ENCODE measurements around the gene LYAR. TPM values are rescaled to one million over a fixed set of nuclear protein-coding genes. Genes with fewer than 3 reads are reported as not detected.
A peak's percentile ranks its signal among the peaks of the same experiment; 100 is the strongest.

Gene LYAR
- total and polyA plus RNA-seq, 8 donors = 9.7 to 23.7 (median 21.5) TPM

DNA sequence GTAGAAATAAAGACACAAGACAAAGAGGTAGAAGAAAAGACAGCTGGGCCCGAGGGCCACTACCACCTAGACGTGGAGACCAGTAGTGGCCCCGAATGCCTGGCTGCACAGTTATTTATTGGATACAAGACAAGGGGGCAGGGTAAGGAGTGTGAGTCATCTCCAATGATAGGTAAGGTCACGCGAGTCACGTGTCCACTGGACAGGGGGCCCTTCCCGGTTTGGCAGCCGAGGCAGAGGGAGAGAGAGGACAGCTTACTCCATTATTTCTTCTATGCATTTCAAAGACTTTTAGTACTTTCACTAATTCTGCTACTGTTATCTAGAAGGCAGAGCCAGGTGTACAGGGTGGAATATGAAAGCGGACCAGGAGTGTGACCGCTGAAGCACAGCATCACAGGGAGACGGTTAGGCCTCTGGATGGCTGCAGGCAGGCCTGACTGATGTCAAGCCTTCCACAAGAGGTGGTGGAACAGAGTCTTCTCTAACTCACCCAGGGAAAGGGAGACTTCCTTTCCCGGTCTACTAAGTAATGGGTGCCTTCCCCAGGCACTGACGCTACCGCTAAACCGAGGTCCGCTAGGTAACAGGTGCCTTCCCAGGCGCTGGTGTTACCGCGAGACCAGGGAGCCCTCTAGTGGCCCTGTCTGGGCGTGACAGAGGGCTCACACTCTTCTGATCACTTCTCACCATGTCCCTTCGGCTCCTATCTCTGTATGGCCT is 45.0 kb upstream of the LYAR start:
- ATAC-seq (peak; percentile 46), DNase-seq (peak in 3 of 4 donors; percentile 46 to 84 (median 69))
- no peaks in the 10 kb centered on the region for H3K36me3 ChIP-seq
- peaks cover 0 to 7% of the 10 kb centered on the region in 2 donors for H3K27me3 ChIP-seq
- no peak overlapping the region for H3K4me3 ChIP-seq
- no peaks in the 10 kb centered on the region for H3K9me3 ChIP-seq
- no peak overlapping the region for H3K27ac ChIP-seq
- intact Hi-C loops (cut with DNase I) = loop anchor here in 1 of 2 donors (5.0 kb wide), 1 partner anchor 83 kb away; no protein-coding TSS in a partner anchor
- TF ChIP-seq, protein P1, sequence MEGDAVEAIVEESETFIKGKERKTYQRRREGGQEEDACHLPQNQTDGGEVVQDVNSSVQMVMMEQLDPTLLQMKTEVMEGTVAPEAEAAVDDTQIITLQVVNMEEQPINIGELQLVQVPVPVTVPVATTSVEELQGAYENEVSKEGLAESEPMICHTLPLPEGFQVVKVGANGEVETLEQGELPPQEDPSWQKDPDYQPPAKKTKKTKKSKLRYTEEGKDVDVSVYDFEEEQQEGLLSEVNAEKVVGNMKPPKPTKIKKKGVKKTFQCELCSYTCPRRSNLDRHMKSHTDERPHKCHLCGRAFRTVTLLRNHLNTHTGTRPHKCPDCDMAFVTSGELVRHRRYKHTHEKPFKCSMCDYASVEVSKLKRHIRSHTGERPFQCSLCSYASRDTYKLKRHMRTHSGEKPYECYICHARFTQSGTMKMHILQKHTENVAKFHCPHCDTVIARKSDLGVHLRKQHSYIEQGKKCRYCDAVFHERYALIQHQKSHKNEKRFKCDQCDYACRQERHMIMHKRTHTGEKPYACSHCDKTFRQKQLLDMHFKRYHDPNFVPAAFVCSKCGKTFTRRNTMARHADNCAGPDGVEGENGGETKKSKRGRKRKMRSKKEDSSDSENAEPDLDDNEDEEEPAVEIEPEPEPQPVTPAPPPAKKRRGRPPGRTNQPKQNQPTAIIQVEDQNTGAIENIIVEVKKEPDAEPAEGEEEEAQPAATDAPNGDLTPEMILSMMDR (IDR thresholded peaks at IDR 0.05) = peak; percentile 67 to 77
- H3K4me1 ChIP-seq = no peaks in the 10 kb centered on the region

- ATAC-seq (peak; percentile 22), DNase-seq (peak in 1 of 4 donors; percentile 42)
- H3K4me3 ChIP-seq = no peak overlapping the region
- no peaks in the 10 kb centered on the region for H3K9me3 ChIP-seq
- TF ChIP-seq, protein P1 (IDR thresholded peaks at IDR 0.05) = no peak
- intact Hi-C loops (cut with DNase I) = loop anchor here in 1 of 2 donors (5.0 kb wide), 1 partner anchor 81 kb away; no protein-coding TSS in a partner anchor
- no peak overlapping the region for H3K27ac ChIP-seq
- no peaks in the 10 kb centered on the region for H3K4me1 ChIP-seq
- H3K27me3 ChIP-seq = peaks cover 0 to 3% of the 10 kb centered on the region in 2 donors
- no peaks in the 10 kb centered on the region for H3K36me3 ChIP-seq
Observed at GRCh38 chr4:4333265-4333706, 43.3 kb upstream of the LYAR start.

DNA sequence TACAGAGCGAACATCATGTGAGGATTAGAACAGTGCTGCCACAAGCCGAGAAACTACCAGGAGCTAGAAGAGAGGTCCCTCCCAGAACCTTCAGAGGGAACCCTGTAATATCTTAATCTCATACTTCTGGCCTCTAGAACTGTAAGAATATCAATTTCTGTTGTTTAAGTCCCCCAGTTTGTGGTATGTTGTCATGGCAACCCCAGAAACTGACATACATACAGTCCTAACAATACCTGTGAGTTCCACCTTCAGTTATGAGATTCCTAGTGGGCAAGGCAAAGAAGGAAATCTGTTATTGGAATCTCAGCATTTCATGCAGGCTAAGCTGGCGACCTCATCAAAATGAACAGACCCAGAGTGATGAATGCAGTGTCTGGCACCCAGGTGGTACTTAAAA is 42.6 kb upstream of the LYAR start:
- DNase-seq = no peak
- Histone ChIP-seq H3K36me3 (no peaks in the 10 kb centered on the region), H3K9me3 (no peaks in the 10 kb centered on the region), H3K27me3 (no peaks in the 10 kb centered on the region), H3K27ac (no peak overlapping the region), H3K4me3 (no peak overlapping the region), H3K4me1 (no peaks in the 10 kb centered on the region)
- ATAC-seq = no peak
- intact Hi-C loops (cut with DNase I) = loop anchor here in 1 of 2 donors (5.0 kb wide), 1 partner anchor 80 kb away; no protein-coding TSS in a partner anchor
- TF ChIP-seq, protein P1 (IDR thresholded peaks at IDR 0.05) = no peak

GRCh38 chr4:4330794-4331193 is 40.8 kb upstream of the LYAR start:
- H3K36me3 ChIP-seq = no peaks in the 10 kb centered on the region
- intact Hi-C loops (cut with DNase I) = loop anchor here in 1 of 2 donors (5.0 kb wide), 1 partner anchor 78 kb away; no protein-coding TSS in a partner anchor
- H3K9me3 ChIP-seq = no peaks in the 10 kb centered on the region
- no peaks in the 10 kb centered on the region for H3K27me3 ChIP-seq
- TF ChIP-seq, protein P1 (IDR thresholded peaks at IDR 0.05) = no peak
- DNase-seq (no peak), ATAC-seq (no peak)
- no peaks in the 10 kb centered on the region for H3K4me1 ChIP-seq
- H3K27ac ChIP-seq = no peak overlapping the region
- H3K4me3 ChIP-seq = no peak overlapping the region

GRCh38 chr4:4329496-4329895 is 39.5 kb upstream of the LYAR start:
- TF ChIP-seq, protein P1 (IDR thresholded peaks at IDR 0.05) = no peak
- no peak overlapping the region for H3K27ac ChIP-seq
- no peak for DNase-seq
- ATAC-seq = no peak
- intact Hi-C loops (cut with DNase I) = no loop called here
- H3K4me1 ChIP-seq = no peaks in the 10 kb centered on the region
- H3K27me3 ChIP-seq = no peaks in the 10 kb centered on the region
- no peak overlapping the region for H3K4me3 ChIP-seq
- no peaks in the 10 kb centered on the region for H3K9me3 ChIP-seq
- H3K36me3 ChIP-seq = no peaks in the 10 kb centered on the region

Measured in left lung (tissue), 10 donors.